HEK293T (cell line): ENCODE measurements around the gene MEGF8.

Experiments
- CTCF ChIA-PET: fragments of 350-600 bp; formaldehyde crosslinking; extraction: SDS; loops from one replicate; lab custom pipeline; 2021; ENCODE audit warnings: antibody characterized with exemption, inconsistent platforms; lab: Yijun Ruan, JAX
- POLR2A ChIA-PET: fragments of 350-600 bp; formaldehyde crosslinking; extraction: SDS; loops from one replicate; lab custom pipeline; 2020; ENCODE audit warnings: antibody characterized with exemption, inconsistent platforms; lab: Yijun Ruan, JAX
- DNase-seq: peaks from one replicate; pipeline ENCODE4 v3.0.0; 2012; ENCODE audit warnings: mixed read lengths; ENCODE audit errors: extremely low spot score
- ARNT ChIP-seq: fragments of 450-650 bp; IDR thresholded peaks from 2 replicates; pipeline ENCODE4 v1.6.1; 2017; ENCODE audit warnings: mild to moderate bottlenecking
- BHLHE40 ChIP-seq: fragments of 450-650 bp; IDR thresholded peaks from 2 replicates; pipeline ENCODE4 v1.6.1; 2016; ENCODE audit warnings: mild to moderate bottlenecking, moderate library complexity, borderline replicate concordance
- CTBP1 ChIP-seq: fragments of 450-650 bp; IDR thresholded peaks from 2 replicates; pipeline ENCODE4 v1.6.1; 2016; ENCODE audit warnings: borderline replicate concordance
- ELF4 ChIP-seq: fragments of 450-650 bp; IDR thresholded peaks from 2 replicates; pipeline ENCODE4 v1.6.1; 2017; ENCODE audit warnings: antibody characterized with exemption
- FOXA1 ChIP-seq: fragments of 450-650 bp; IDR thresholded peaks from 2 replicates; pipeline ENCODE4 v1.6.1; 2016; ENCODE audit warnings: mild to moderate bottlenecking
- FOXK2 ChIP-seq: fragments of 450-650 bp; IDR thresholded peaks from 2 replicates; pipeline ENCODE4 v1.6.1; 2016; ENCODE audit warnings: mild to moderate bottlenecking
- FOXM1 ChIP-seq: fragments of 450-650 bp; IDR thresholded peaks from 2 replicates; pipeline ENCODE4 v1.6.1; 2017; ENCODE audit warnings: mild to moderate bottlenecking, borderline replicate concordance
- HDGF ChIP-seq: fragments of 450-650 bp; IDR thresholded peaks from 2 replicates; pipeline ENCODE4 v1.6.1; 2017; ENCODE audit warnings: antibody characterized with exemption, borderline replicate concordance
- L3MBTL2 ChIP-seq: fragments of 450-650 bp; conservative IDR thresholded peaks from 2 replicates; pipeline ENCODE4 v1.6.1; 2016; ENCODE audit warnings: mild to moderate bottlenecking
- LEF1 ChIP-seq: fragments of 450-650 bp; IDR thresholded peaks from 2 replicates; pipeline ENCODE4 v1.6.1; 2017; ENCODE audit warnings: mild to moderate bottlenecking, borderline replicate concordance
- NFRKB ChIP-seq: fragments of 450-650 bp; IDR thresholded peaks from 2 replicates; pipeline ENCODE4 v1.6.1; 2016; ENCODE audit warnings: mild to moderate bottlenecking, moderate library complexity
- PKNOX1 ChIP-seq: fragments of 450-650 bp; IDR thresholded peaks from 2 replicates; pipeline ENCODE4 v1.6.1; 2016
- SP1 ChIP-seq: fragments of 450-650 bp; IDR thresholded peaks from 2 replicates; pipeline ENCODE4 v1.6.1; 2017
- SUZ12 ChIP-seq: fragments of 450-650 bp; IDR thresholded peaks from 2 replicates; pipeline ENCODE4 v1.6.1; 2016; ENCODE audit warnings: mild to moderate bottlenecking
- TARDBP ChIP-seq: fragments of 450-650 bp; IDR thresholded peaks from 2 replicates; pipeline ENCODE4 v1.6.1; 2016
- ZNF384 ChIP-seq: fragments of 450-650 bp; IDR thresholded peaks from 2 replicates; pipeline ENCODE4 v1.6.1; 2016

Gene MEGF8

GRCh38 chr19:42422092-42422900, 96.9 kb downstream of the MEGF8 start:
- CTCF ChIA-PET: interaction anchor here (2.7 kb wide), 1 partner anchor 18 kb away, joined by 8 read pairs; no protein-coding TSS in a partner anchor
- DNase-seq: no peak
- POLR2A ChIA-PET: interaction anchor here (1.4 kb wide), 1 partner anchor 44 kb away, joined by 3 read pairs; no protein-coding TSS in a partner anchor
- TF ChIP-seq PKNOX1 (no peak), LEF1 (no peak), SUZ12 (no peak), ZNF384 (no peak), ELF4 (no peak), L3MBTL2 (no peak), TARDBP (no peak), ARNT (no peak), FOXK2 (no peak), NFRKB (no peak), SP1 (no peak), BHLHE40 (no peak)

DNA sequence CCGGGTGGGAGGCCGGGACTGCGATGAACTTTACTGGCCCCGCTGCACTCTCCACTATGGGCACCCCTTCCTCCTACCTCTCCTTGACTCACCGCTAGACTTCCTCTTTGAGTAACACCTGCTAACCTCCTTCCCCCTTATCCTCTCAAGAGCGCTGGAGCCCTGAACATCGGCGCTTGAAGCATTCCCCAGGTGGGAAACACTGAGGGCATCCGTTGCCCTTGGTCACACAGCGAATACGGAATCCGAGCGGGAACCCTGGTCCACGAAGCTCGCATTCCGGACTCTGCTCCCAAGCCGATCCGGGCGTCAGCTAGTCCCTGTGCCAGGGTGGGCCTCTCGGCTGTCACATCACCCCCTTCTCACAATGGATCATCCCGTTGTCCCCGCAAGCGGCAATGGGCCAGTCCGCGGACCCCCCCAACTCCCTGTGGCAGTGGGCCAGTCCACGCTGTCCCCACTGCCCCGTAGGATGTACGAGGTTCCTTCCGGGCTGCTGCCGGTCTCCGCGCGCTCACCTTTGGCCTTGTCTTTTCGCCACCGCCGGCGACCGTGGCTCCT, 97.5 kb downstream of the MEGF8 start:
- DNase-seq: no peak
- TF ChIP-seq LEF1 (no peak), BHLHE40 (peak; percentile 45; the same call in 1 of the 2 replicates)
- CTCF ChIA-PET: interaction anchor here (0.8 to 2.7 kb wide), 4 partner anchors 11 to 18 kb away, joined by 3 to 8 read pairs (median 6); no protein-coding TSS in a partner anchor
- POLR2A ChIA-PET: interaction anchor here (0.6 to 2.6 kb wide), 7 partner anchors 11 to 44 kb away, joined by 3 to 13 read pairs (median 3); no protein-coding TSS in a partner anchor

- TF ChIP-seq L3MBTL2 (peak; percentile 92), SUZ12 (no peak)
- peak; percentile 82 for DNase-seq
- POLR2A ChIA-PET: interaction anchor here (0.6 to 2.6 kb wide), 7 partner anchors 12 to 43 kb away, joined by 3 to 13 read pairs (median 3); no protein-coding TSS in a partner anchor
- CTCF ChIA-PET: interaction anchor here (0.6 to 2.7 kb wide), 7 partner anchors 9 to 121 kb away, joined by 3 to 12 read pairs (median 6); partner anchors contain the start of gene PAFAH1B3
Measured at GRCh38 chr19:42423462-42424344, 98.3 kb downstream of the MEGF8 start.

GRCh38 chr19:42424345-42424707, 98.9 kb downstream of the MEGF8 start:
- TF ChIP-seq NFRKB (no peak), ELF4 (no peak), TARDBP (no peak), FOXA1 (no peak), FOXM1 (no peak), L3MBTL2 (no peak; the same call in 1 of the 2 replicates), CTBP1 (no peak), ARNT (no peak), PKNOX1 (no peak), SP1 (no peak), LEF1 (no peak), ZNF384 (no peak), BHLHE40 (no peak), HDGF (no peak), SUZ12 (no peak), FOXK2 (no peak)
- DNase-seq: no peak
- CTCF ChIA-PET: interaction anchor here (0.6 to 2.7 kb wide), 5 partner anchors 9 to 526 kb away, joined by 3 to 12 read pairs (median 7); partner anchors contain the start of gene PAFAH1B3
- POLR2A ChIA-PET: interaction anchor here (0.6 to 2.6 kb wide), 3 partner anchors 16 to 195 kb away, joined by 3 to 13 read pairs (median 3); no protein-coding TSS in a partner anchor

DNA sequence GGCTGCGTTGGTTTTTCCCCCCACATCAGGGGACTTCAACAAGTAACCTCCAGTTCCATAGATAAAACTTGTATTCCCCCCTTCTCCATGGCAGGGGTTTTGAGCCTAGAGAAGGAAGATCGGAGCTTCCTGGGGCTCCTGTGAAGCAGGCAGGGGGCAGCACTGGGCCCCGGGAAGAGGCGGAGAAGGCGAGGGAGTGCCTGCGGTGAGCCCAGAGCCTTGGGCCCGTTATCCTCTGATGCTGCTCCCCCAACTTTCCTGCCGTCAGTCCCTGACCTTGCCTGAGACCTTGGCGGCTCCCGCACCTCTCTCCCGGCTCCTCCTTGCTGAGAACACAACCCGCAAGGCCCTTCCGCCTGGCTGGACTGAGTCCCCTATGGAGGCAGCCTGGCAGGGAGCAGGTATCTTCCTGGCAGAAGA, 99.3 kb downstream of the MEGF8 start:
- POLR2A ChIA-PET: interaction anchor here (0.6 to 2.6 kb wide), 3 partner anchors 8 to 195 kb away, joined by 3 to 13 read pairs (median 3); no protein-coding TSS in a partner anchor
- no peak for TF ChIP-seq ELF4
- TF ChIP-seq TARDBP: no peak
- TF ChIP-seq LEF1: no peak
- DNase-seq: no peak
- CTCF ChIA-PET: interaction anchor here (0.6 to 2.7 kb wide), 6 partner anchors 8 to 527 kb away, joined by 3 to 12 read pairs (median 6); partner anchors contain the start of gene PAFAH1B3

DNA sequence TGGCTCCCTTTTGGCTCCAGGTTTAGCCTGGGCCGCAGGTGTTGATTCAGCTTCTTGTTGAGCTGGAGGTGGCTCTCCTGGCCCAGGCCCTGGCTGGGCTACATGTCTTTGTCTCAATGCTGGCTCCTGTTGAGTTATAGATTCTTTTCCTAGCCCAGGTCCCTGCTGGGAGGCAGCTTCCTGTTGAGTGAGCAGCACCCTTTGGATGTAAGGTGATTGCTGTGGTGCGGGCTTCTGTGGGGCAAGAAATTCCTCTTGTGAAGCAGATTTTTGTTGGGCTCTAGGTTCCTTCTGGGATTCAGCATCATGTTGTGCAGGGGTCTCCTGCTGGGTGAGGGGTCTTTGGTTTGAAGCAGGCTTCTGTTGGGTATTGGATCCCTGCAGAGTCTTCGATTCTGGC, 101.2 kb downstream of the MEGF8 start:
- TF ChIP-seq SUZ12: no peak
- TF ChIP-seq CTBP1: no peak
- TF ChIP-seq L3MBTL2: no peak
- no peak for TF ChIP-seq LEF1
- no peak for TF ChIP-seq ARNT
- TF ChIP-seq NFRKB: no peak
- TF ChIP-seq ZNF384: no peak
- no peak for TF ChIP-seq ELF4
- TF ChIP-seq PKNOX1: no peak
- TF ChIP-seq FOXM1: no peak
- no peak for TF ChIP-seq HDGF
- TF ChIP-seq SP1: no peak
- TF ChIP-seq BHLHE40: no peak
- no peak for TF ChIP-seq FOXK2
- no peak for TF ChIP-seq TARDBP
- DNase-seq: no peak
- CTCF ChIA-PET: interaction anchor here (1.1 kb wide), 1 partner anchor 12 kb away, joined by 3 read pairs; no protein-coding TSS in a partner anchor
- POLR2A ChIA-PET: interaction anchor here (2.6 kb wide), 1 partner anchor 30 kb away, joined by 10 read pairs; no protein-coding TSS in a partner anchor
